Measurements from ENCODE around the gene LCE2D.

LCE2D gene

DNA sequence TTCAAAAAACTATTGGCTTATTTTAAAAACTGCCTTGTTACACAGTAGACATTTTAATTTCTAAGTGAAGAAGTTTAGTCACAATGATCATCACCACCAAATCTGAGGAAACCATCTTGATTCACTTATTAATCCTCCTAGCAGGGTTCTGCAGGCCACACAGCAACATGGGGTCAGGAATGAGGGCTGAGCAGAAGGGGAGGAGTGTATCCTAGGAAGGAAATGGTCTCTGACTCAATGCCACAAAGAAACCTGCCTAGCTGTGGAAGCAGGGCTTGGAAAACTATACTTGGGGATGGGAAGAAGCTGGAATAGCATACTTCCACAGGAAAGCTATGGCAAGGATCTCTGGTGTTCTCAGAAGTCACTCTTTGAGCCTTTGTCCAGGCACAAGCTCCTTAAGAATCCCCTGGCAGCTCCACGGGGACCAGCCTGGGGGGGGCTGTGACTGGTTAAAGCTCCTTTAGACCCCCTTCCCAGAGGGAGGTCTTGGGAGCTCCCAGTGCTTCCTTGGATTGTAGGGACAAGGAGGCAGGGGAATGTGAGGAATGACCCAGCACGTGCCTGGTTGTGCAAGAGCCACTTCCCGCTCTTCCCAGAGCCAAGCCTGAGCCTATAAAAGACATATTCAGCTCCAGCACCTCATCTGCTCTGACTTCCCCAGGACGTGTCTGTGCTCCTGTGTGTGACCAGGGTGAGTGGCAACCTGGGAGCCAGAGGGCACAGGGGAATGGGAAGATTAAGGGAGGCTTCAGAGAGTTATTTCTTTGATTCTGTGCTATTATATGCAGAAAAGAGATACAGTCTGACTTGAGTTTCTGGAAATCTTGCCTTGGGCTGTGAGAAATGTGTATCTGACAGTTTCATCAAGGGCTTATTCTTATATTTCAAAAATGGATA is 34.8 kb downstream of the LCE2D start, which contains the start of gene LCE2A:
Gene LCE2A, plus strand, starts transcription at position 645 of the 900 bp plus-strand sequence. CDS start 557 bp downstream, outside the sequence.
- no peak for DNase-seq (ENCODE audit: low spot score)

DNA sequence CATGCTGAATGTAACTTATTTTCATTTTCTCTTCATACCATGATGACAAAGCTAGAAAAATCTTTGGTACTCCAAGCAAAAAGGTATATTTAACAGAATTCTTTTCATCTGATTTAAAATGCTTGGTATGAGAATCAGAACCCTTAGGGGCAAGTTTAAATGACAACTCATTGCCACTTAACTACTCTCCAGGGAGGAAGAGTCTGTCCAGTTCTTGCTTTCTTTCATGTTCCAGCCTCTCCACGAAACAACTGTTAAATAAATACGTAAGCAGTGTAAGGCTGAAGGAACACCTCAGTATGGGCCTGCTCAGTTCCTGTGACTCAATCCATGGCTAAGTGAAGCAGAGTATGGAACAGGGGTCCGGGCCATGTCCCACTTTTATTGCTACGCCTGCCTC is 36.6 kb downstream of the LCE2D start:
- no peak for DNase-seq (ENCODE audit: low spot score)

DNA sequence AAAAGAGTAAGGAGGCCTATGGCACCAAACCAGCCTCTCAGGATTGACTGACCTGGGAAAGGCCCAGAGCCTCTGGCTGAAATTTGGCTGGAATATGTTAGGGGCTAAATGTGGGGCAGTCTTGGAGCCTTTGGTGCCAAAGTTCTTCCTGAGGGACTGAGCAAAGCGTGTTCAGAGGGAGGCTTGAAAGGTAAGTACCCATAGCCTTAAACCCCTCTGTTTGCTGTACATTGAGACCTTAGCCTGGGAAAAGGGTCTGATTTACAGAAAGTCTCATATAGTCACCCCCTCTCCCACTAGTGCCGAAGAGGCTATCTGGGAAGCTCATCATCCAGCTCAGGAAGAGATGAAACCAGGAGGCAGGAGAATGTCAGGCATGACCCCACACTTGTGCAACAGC is 44.7 kb downstream of the LCE2D start, which contains the start of gene LCE4A:
Gene LCE4A, plus strand, starts transcription at position 301 of the 400 bp plus-strand sequence. CDS start 916 bp downstream, outside the sequence.
- DNase-seq (ENCODE audit: low spot score), result no peak
